Activated CD4-positive, alpha-beta T cell treated with anti-CD3 and anti-CD28 coated beads, Interleukin-2, amount 50 U/mL, for 16 hours (primary cell): ENCODE measurements around the gene LRCH1.

Source experiments
- DNase-seq: peaks from one replicate; pipeline ENCODE4 v3.0.0-alpha.2; 2020

Gene LRCH1

GRCh38 chr13:46595136-46595884 is 42.3 kb downstream of the LRCH1 start:
- no peak for DNase-seq

- no peak for DNase-seq
Observed at GRCh38 chr13:46595885-46596275, 42.9 kb downstream of the LRCH1 start.

- no peak for DNase-seq
Observed at GRCh38 chr13:46596466-46596865, 43.5 kb downstream of the LRCH1 start.

GRCh38 chr13:46598140-46598819 is 45.3 kb downstream of the LRCH1 start:
- DNase-seq = no peak

GRCh38 chr13:46598820-46599180 is 45.8 kb downstream of the LRCH1 start:
- peak; percentile 45 for DNase-seq

GRCh38 chr13:46600943-46601311 is 48.0 kb downstream of the LRCH1 start:
- no peak for DNase-seq

GRCh38 chr13:46602531-46602930 is 49.6 kb downstream of the LRCH1 start:
- DNase-seq = no peak

- DNase-seq = no peak
Observed at GRCh38 chr13:46603165-46603603, 50.2 kb downstream of the LRCH1 start.

- DNase-seq = no peak
Observed at GRCh38 chr13:46604226-46604990, 51.4 kb downstream of the LRCH1 start.

- DNase-seq = no peak
Observed at GRCh38 chr13:46605076-46605824, 52.3 kb downstream of the LRCH1 start.

- DNase-seq = no peak
Observed at GRCh38 chr13:46605825-46606554, 53.0 kb downstream of the LRCH1 start.

GRCh38 chr13:46606970-46607369 is 54.0 kb downstream of the LRCH1 start:
- DNase-seq = no peak

- DNase-seq = peak; percentile 20
Observed at GRCh38 chr13:46607768-46608564, 55.0 kb downstream of the LRCH1 start.

GRCh38 chr13:46609052-46609451 is 56.1 kb downstream of the LRCH1 start:
- DNase-seq = no peak

GRCh38 chr13:46609726-46610125 is 56.8 kb downstream of the LRCH1 start:
- no peak for DNase-seq

GRCh38 chr13:46612267-46612666 is 59.3 kb downstream of the LRCH1 start:
- no peak for DNase-seq

- DNase-seq = no peak
Observed at GRCh38 chr13:46613409-46614049, 60.6 kb downstream of the LRCH1 start.

- DNase-seq = no peak
Observed at GRCh38 chr13:46614582-46614981, 61.6 kb downstream of the LRCH1 start.

GRCh38 chr13:46615888-46616531 is 63.0 kb downstream of the LRCH1 start:
- DNase-seq = no peak

- DNase-seq = no peak
Observed at GRCh38 chr13:46617229-46617721, 64.3 kb downstream of the LRCH1 start.
